Esophagus mucosa (tissue), 1 donor: ENCODE measurements around the gene USP17L25. TPM values are rescaled to one million over a fixed set of nuclear protein-coding genes. Genes with fewer than 3 reads are reported as not detected.
"Not testable (repeated sequence)": the region's sequence is repeated elsewhere in the genome, so short reads cannot be mapped to it uniquely, and the experiment has no call there.

Experiments used
- ATAC-seq: fragments of 200-7000 bp; cut with Tn5 transposase; one replicate; pipeline ENCODE4 v1.9.1; 2020
- total RNA-seq: library from RNA; stranded (reverse); gene quantifications from one replicate; pipeline ENCODE4 v1.2.4, GENCODE V29; 2023
- donor health status: DM: yes; HTN: yes; CAD: no.

Gene USP17L25, protein sequence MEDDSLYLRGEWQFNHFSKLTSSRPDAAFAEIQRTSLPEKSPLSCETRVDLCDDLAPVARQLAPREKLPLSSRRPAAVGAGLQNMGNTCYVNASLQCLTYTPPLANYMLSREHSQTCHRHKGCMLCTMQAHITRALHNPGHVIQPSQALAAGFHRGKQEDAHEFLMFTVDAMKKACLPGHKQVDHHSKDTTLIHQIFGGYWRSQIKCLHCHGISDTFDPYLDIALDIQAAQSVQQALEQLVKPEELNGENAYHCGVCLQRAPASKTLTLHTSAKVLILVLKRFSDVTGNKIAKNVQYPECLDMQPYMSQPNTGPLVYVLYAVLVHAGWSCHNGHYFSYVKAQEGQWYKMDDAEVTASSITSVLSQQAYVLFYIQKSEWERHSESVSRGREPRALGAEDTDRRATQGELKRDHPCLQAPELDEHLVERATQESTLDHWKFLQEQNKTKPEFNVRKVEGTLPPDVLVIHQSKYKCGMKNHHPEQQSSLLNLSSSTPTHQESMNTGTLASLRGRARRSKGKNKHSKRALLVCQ
- not detected for total RNA-seq

- ATAC-seq, result not testable (repeated sequence)
These were observed at the start of gene USP17L25 for GRCh38 chr4:9329611-9330010. TSS of gene USP17L25 (plus strand) at chr4:9329911. CDS start at chr4:9329911, 0 bp downstream.

DNA sequence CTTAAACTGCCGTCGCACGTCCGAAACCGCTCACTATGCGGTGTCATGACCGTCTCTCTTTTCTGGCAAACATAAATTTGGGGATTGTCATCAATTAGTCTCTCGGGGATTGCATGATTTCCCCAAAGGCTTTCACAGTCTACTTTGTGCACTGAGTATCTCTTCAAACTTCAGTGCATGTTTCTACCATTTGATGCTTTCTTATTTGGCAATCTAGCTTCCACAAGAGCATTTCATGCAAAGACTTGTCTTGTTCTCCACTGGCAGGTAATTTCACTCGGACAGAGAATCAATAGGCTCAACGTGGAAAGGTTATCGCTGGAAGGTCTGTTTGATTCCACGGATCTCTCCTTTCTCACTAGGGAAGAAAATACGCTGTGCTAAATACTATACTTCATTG is 5.5 kb upstream of the USP17L25 start:
- ATAC-seq, result not testable (repeated sequence)

GRCh38 chr4:9324865-9325264 is 4.8 kb upstream of the USP17L25 start, which contains the start of gene USP17L24:
TSS of gene USP17L24 (plus strand) at chr4:9325165. CDS start at chr4:9325165, 0 bp downstream.
- ATAC-seq, result not testable (repeated sequence)

GRCh38 chr4:9334358-9334757 is 4.6 kb downstream of the USP17L25 start, which contains the start of gene USP17L26:
TSS of gene USP17L26 (plus strand) at chr4:9334658. CDS start at chr4:9334658, 0 bp downstream.
- not testable (repeated sequence) for ATAC-seq

GRCh38 chr4:9339103-9339502 is 9.4 kb downstream of the USP17L25 start, which contains the start of gene USP17L5:
TSS of gene USP17L5 (plus strand) at chr4:9339403. CDS start at chr4:9339403, 0 bp downstream.
- ATAC-seq, result not testable (repeated sequence)

DNA sequence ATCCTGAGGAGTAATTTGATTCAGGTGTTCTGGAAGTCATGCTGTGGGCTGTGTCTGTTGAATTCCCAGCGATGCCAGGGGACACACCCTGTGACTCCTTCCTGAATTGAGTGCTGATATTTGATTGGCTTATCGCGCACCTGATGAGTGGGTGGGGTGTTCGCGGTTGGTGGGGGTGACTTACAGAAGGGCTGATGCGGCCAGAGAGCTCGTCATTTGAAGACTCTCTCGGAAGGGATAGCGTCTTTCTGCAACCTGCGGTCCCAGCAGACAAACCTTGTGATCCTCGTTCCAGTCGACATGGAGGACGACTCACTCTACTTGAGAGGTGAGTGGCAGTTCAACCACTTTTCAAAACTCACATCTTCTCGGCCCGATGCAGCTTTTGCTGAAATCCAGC is 14.1 kb downstream of the USP17L25 start, which contains the start of gene USP17L27:
USP17L27 (plus strand) TSS at position 301 of the 400 bp plus-strand sequence; CDS start at position 301, 0 bp downstream.
- not testable (repeated sequence) for ATAC-seq

DNA sequence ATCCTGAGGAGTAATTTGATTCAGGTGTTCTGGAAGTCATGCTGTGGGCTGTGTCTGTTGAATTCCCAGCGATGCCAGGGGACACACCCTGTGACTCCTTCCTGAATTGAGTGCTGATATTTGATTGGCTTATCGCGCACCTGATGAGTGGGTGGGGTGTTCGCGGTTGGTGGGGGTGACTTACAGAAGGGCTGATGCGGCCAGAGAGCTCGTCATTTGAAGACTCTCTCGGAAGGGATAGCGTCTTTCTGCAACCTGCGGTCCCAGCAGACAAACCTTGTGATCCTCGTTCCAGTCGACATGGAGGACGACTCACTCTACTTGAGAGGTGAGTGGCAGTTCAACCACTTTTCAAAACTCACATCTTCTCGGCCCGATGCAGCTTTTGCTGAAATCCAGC is 18.9 kb downstream of the USP17L25 start, which contains the start of gene USP17L28:
USP17L28 (plus strand) TSS at position 301 of the 400 bp plus-strand sequence; CDS start at position 301, 0 bp downstream.
- ATAC-seq, result not testable (repeated sequence)

DNA sequence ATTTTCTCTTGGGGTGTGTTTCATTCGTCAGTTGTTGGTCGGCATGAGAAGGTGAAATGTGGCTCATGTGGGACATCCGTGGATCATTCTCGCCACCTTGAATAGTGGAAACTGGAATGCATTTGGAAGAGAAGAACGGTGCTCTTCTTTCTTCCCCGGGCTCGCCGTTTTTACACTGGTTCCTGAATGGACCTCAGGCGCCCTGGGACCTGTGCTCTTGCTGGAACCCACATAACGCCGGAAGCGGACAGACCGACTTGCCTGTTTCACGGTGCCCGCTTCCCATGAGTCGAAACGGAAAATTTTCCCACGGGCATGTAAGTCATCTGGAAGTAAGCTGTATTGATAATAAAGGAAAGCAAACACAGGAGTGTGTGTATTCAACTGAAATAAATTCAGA is 21.2 kb downstream of the USP17L25 start:
- not testable (repeated sequence) for ATAC-seq

DNA sequence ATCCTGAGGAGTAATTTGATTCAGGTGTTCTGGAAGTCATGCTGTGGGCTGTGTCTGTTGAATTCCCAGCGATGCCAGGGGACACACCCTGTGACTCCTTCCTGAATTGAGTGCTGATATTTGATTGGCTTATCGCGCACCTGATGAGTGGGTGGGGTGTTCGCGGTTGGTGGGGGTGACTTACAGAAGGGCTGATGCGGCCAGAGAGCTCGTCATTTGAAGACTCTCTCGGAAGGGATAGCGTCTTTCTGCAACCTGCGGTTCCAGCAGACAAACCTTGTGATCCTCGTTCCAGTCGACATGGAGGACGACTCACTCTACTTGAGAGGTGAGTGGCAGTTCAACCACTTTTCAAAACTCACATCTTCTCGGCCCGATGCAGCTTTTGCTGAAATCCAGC is 23.6 kb downstream of the USP17L25 start, which contains the start of gene USP17L29:
USP17L29 (plus strand) TSS at position 301 of the 400 bp plus-strand sequence; CDS start at position 301, 0 bp downstream.
- ATAC-seq, result not testable (repeated sequence)

DNA sequence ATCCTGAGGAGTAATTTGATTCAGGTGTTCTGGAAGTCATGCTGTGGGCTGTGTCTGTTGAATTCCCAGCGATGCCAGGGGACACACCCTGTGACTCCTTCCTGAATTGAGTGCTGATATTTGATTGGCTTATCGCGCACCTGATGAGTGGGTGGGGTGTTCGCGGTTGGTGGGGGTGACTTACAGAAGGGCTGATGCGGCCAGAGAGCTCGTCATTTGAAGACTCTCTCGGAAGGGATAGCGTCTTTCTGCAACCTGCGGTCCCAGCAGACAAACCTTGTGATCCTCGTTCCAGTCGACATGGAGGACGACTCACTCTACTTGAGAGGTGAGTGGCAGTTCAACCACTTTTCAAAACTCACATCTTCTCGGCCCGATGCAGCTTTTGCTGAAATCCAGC is 33.1 kb downstream of the USP17L25 start, which contains the start of gene USP17L30:
USP17L30 (plus strand) TSS at position 301 of the 400 bp plus-strand sequence; CDS start at position 301, 0 bp downstream.
- not testable (repeated sequence) for ATAC-seq

DNA sequence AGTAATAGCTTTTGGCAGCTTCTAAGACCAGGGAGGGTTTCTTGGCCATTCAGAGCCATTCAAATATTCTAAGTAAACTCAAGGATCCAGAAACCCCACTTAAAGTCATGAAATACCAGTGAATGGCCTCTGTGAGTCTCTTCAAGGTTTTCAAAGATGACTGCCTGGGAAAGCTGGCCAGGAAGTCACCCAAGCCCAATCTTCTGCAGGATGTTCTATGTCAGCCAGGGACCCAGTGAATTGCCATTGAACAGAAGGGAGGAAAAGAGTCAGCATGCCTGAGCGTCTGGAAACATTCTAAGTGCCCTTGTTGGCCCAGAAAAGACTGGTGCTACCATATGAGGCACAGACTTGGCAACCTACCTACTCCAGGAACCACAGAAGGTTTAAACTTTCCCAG is 50.2 kb downstream of the USP17L25 start:
- not testable (repeated sequence) for ATAC-seq

Other genes with a start within 250 kb of the USP17L25 start
- not detected for gene FAM90A26, start 159.5 kb upstream of the USP17L25 start, total RNA-seq
- gene USP17L10, start 119.3 kb upstream of the USP17L25 start, total RNA-seq, result not detected
- not detected for gene USP17L11, start 114.5 kb upstream of the USP17L25 start, total RNA-seq
- not detected for gene USP17L12, start 109.8 kb upstream of the USP17L25 start, total RNA-seq
- not detected for gene USP17L13, start 105.0 kb upstream of the USP17L25 start, total RNA-seq
- gene USP17L15, start 95.5 kb upstream of the USP17L25 start, total RNA-seq, result not detected
- not detected for gene USP17L17, start 86.0 kb upstream of the USP17L25 start, total RNA-seq
- gene USP17L18, start 81.3 kb upstream of the USP17L25 start, total RNA-seq, result not detected
- gene USP17L19, start 76.5 kb upstream of the USP17L25 start, total RNA-seq, result not detected
- not detected for gene USP17L20, start 71.8 kb upstream of the USP17L25 start, total RNA-seq
- gene USP17L21, start 67.0 kb upstream of the USP17L25 start, total RNA-seq, result not detected
- gene USP17L22, start 62.3 kb upstream of the USP17L25 start, total RNA-seq, result not detected
- gene USP17L24, start 4.7 kb upstream of the USP17L25 start, total RNA-seq, result not detected
- not detected for gene USP17L26, start 4.7 kb downstream of the USP17L25 start, total RNA-seq
- gene USP17L5, start 9.5 kb downstream of the USP17L25 start, total RNA-seq, result not detected
- not detected for gene USP17L27, start 14.2 kb downstream of the USP17L25 start, total RNA-seq
- gene USP17L28, start 19.0 kb downstream of the USP17L25 start, total RNA-seq, result not detected
- not detected for gene USP17L29, start 23.7 kb downstream of the USP17L25 start, total RNA-seq
- gene USP17L30, start 33.2 kb downstream of the USP17L25 start, total RNA-seq, result not detected
- gene DEFB131A, start 114.5 kb downstream of the USP17L25 start, total RNA-seq, result not detected